GM06990 (cell line): ENCODE data around the gene VPS13D.

ENCODE experiments used
- DNase-seq: peaks from one replicate; pipeline ENCODE4 v3.0.0-alpha.2; 2011; ENCODE audit not compliant: insufficient read length; ENCODE audit errors: extremely low read depth
- H3K27me3 ChIP-seq: replicated peaks from 2 replicates; pipeline ENCODE4 v1.6.0; 2011; ENCODE audit warnings: low read length; ENCODE audit not compliant: control insufficient read depth, insufficient read depth
- H3K36me3 ChIP-seq: 2 replicates; pipeline ENCODE4 v1.5.1; 2011; ENCODE audit warnings: low read length; ENCODE audit not compliant: control insufficient read depth, insufficient read depth
- H3K4me3 ChIP-seq: replicated peaks from 2 replicates; pipeline ENCODE4 v1.5.1; 2011; ENCODE audit warnings: low read depth, mild to moderate bottlenecking, control low read depth, low read length
- CTCF ChIP-seq: IDR thresholded peaks from 2 replicates; pipeline ENCODE4 v1.5.1; 2011; ENCODE audit warnings: low read length, control low read depth, mild to moderate bottlenecking, inconsistent platforms; ENCODE audit not compliant: insufficient read depth, poor library complexity, severe bottlenecking

Gene VPS13D

DNA sequence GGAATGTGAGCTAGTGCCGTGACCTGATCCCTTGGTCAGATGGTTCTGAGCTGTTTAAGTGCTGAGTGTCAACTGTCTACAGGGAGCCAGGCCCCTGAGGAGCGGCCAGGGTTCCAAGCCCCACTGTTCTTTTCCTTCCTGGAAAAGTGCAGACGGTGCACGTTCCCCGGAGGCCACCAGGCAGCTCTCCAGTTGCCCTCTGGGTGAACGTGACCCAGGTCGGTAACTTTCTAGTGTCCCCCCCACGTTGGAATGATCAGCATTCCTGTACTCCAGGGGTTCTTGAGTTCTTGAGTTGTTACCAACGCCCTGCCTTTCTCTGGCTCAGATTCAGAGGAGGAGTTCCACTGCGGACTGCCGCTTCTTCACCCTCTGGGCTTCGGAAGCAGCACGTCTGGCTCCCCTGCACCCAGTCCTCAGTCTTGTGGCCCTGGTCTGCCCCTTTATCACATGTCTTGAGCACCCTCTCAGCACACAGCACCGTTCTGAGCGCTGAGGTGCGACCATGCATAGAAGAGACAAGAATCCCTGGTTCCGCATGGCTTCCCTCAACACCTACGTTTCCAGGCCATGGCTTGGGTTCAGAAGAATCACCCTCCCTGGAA lies 256.7 kb downstream of the VPS13D start:
- Histone ChIP-seq H3K36me3 (no peaks in the 10 kb centered on the region), H3K27me3 (no peaks in the 10 kb centered on the region), H3K4me3 (no peak overlapping the region)
- DNase-seq: no peak
- TF ChIP-seq CTCF: no peak

DNA sequence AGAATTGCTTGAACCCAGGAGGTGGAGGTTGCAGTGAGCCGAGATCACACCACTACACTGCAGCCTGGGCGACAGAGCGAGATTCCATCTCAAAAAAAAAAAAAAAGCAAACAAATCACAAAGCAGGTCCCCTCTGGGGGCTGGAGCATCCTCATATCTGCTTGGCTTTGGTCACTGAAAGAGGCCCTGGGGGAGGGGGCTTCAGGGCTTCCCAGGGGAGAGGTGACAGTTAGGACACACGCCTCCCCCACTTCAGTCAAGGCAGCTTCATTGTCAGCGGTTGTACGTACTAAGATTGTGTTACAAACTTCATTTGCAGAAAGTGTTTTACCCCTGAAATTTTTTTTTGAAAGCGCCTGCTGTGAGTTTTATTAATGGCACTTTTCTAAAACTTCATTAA lies 257.7 kb downstream of the VPS13D start:
- no peak for TF ChIP-seq CTCF
- H3K4me3 ChIP-seq: no peak overlapping the region
- no peaks in the 10 kb centered on the region for H3K27me3 ChIP-seq
- DNase-seq: no peak
- no peaks in the 10 kb centered on the region for H3K36me3 ChIP-seq

- no peak overlapping the region for H3K4me3 ChIP-seq
- DNase-seq: no peak
- no peaks in the 10 kb centered on the region; the same call in 1 of the 2 replicates for H3K36me3 ChIP-seq
- no peaks in the 10 kb centered on the region for H3K27me3 ChIP-seq
- TF ChIP-seq CTCF: no peak
Observed at GRCh38 chr1:12488666-12489354, 259.0 kb downstream of the VPS13D start.

DNA sequence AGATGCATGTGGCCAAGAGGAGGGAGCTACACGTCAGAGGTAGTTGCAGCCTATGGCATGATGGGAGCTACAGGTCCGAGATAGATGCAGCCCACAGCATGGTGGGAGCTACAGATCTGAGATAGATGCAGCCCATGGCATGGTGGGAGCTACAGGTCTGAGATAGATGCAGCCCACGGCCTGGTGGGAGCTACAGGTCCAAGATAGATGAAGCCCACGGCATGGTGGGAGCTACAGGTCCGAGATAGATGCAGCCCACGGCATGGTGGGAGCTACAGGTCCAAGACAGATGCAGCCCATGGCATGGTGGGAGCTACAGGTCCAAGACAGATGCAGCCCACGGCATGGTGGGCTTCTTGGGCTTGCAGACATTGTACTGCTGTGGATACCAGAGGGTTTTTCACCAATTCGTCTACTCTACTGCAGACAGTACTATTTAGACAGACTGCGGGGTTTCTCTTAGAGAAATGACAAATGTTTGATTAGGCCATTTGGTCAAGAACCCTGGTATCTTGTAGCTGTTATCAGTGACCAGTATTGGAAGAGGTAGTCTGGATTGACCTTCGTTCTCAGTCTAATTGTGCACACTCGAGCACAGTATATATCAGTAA lies 260.8 kb downstream of the VPS13D start:
- H3K27me3 ChIP-seq: no peaks in the 10 kb centered on the region
- no peaks in the 10 kb centered on the region; the same call in 1 of the 2 replicates for H3K36me3 ChIP-seq
- no peak for DNase-seq
- TF ChIP-seq CTCF: no peak
- no peak overlapping the region for H3K4me3 ChIP-seq

DNA sequence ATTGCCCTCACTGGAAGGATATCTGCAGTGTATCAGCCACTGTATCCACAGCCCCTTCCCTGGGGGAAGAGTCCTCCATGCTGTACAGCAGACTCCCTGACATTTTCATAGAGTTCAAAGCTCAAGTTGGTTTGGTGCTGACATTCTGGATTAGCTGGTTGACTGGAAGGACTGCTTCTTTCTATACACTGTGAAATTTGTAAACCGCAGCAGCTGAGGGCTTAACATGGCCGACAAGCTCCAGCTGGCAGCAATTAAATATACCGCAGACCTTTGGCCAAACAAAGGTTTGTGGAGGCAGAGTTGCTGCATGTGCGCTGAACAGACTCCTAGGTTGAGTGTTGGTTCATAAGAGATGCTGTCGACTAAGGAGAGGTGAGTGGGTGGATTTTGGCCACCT lies 261.8 kb downstream of the VPS13D start:
- H3K4me3 ChIP-seq: no peak overlapping the region
- no peaks in the 10 kb centered on the region for H3K27me3 ChIP-seq
- TF ChIP-seq CTCF: no peak
- H3K36me3 ChIP-seq: no peaks in the 10 kb centered on the region; the same call in 1 of the 2 replicates
- no peak for DNase-seq
